SK-N-SH treated with all-trans-retinoic acid at 6 μM for 48 hours (cell line): ENCODE results near the gene MSX1.

ENCODE experiments used
- ARNTL ChIP-seq: fragments of 450-650 bp; formaldehyde crosslinking; IDR thresholded peaks from 2 replicates; pipeline ENCODE4 v1.5.0; 2020; ENCODE audit warnings: low read depth, mild to moderate bottlenecking, moderate library complexity, borderline replicate concordance
- ESRRG ChIP-seq: fragments of 250-450 bp; sonication (Bioruptor Pico); IDR thresholded peaks from 2 replicates; pipeline ENCODE4 v1.6.1; 2021; ENCODE audit warnings: mild to moderate bottlenecking
- OSR1 ChIP-seq: fragments of 250-450 bp; sonication (Bioruptor Pico); IDR thresholded peaks from 2 replicates; pipeline ENCODE4 v1.8.0; 2022; ENCODE audit warnings: moderate library complexity, mild to moderate bottlenecking, inconsistent platforms
- RARB ChIP-seq: fragments of 250-450 bp; sonication (Bioruptor Pico); IDR thresholded peaks from 2 replicates; pipeline ENCODE4 v1.8.0; 2021; ENCODE audit warnings: mild to moderate bottlenecking, moderate library complexity
- SNAI2 ChIP-seq: fragments of 250-450 bp; sonication (Bioruptor Pico); IDR thresholded peaks from 2 replicates; pipeline ENCODE4 v1.5.0; 2020; ENCODE audit warnings: mild to moderate bottlenecking, moderate library complexity
- ZC3H10 ChIP-seq: fragments of 250-450 bp; sonication (Bioruptor Pico); IDR thresholded peaks from 2 replicates; pipeline ENCODE4 v1.5.1; 2021; ENCODE audit warnings: mild to moderate bottlenecking, moderate library complexity
- ZFP3 ChIP-seq: fragments of 250-450 bp; sonication (Bioruptor Pico); IDR thresholded peaks from 2 replicates; pipeline ENCODE4 v1.5.0; 2020; ENCODE audit warnings: mild to moderate bottlenecking, moderate library complexity
- ZFP30 ChIP-seq: fragments of 450-650 bp; formaldehyde crosslinking; IDR thresholded peaks from 2 replicates; pipeline ENCODE4 v1.5.0; 2022; ENCODE audit warnings: mild to moderate bottlenecking, moderate library complexity
- ZNF565 ChIP-seq: fragments of 450-650 bp; formaldehyde crosslinking; conservative IDR thresholded peaks from 2 replicates; pipeline ENCODE4 v1.5.0; 2020; ENCODE audit warnings: low read depth, mild to moderate bottlenecking, moderate library complexity
- ZNF8 ChIP-seq: fragments of 450-650 bp; formaldehyde crosslinking; IDR thresholded peaks from 2 replicates; pipeline ENCODE4 v1.5.0; 2020; ENCODE audit warnings: mild to moderate bottlenecking, moderate library complexity
- TF ChIP-seq, protein P1 (sequence below): fragments of 250-450 bp; sonication (Bioruptor Pico); IDR thresholded peaks from 2 replicates; pipeline ENCODE4 v1.8.0; 2021; ENCODE audit warnings: low read depth, mild to moderate bottlenecking, moderate library complexity, borderline replicate concordance
- TF ChIP-seq, protein P2 (sequence below): fragments of 250-450 bp; sonication (Bioruptor Pico); IDR thresholded peaks from 2 replicates; pipeline ENCODE4 v1.8.0; 2020; ENCODE audit warnings: mild to moderate bottlenecking, moderate library complexity, borderline replicate concordance
- TF ChIP-seq, protein P3 (sequence below): fragments of 250-450 bp; sonication (Bioruptor Pico); IDR thresholded peaks from 2 replicates; pipeline ENCODE4 v1.5.0; 2020; ENCODE audit warnings: mild to moderate bottlenecking, moderate library complexity
- TF ChIP-seq, protein P4 (sequence below): fragments of 250-450 bp; sonication (Bioruptor Pico); IDR thresholded peaks from 2 replicates; pipeline ENCODE4 v1.5.1; 2020; ENCODE audit warnings: low read depth, mild to moderate bottlenecking, moderate library complexity

DNA sequence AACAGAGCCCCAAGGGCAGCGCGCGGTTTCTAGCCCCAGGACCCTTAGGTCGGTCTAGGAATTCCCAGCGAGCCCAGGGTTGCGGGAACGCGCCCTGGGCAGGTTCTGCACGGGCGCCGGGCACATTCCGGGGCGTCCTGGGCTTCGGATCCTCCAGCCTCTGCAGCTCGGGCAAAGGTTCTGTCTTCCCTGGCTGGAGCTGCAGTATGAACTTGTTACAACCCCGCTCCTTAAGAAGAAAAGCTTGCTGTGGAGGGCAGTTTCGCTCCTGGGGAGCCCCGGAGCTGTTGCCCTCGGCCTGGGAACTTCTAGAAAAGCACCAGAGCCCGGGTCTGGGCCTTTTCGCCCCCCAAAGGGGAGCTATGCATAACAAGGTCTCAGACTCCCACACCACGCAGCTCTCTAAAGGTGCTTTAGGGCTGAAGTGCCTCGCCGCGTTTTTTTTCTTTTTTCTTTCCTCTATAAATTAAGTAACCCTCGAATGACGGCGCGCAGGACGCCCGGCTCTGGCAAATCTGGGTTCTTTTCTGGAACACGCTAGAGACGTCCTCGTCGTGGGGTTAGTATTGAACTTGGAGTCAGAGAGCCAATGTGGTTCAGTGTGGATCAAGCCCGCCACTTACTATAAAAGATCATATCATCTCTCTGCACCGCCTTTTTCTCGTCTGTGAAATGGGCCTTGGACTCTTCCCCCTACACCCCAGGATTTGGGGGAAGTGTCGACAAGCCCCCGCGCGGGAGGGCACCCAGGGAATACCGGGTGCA lies 5.7 kb downstream of the MSX1 start:
- no peak for TF ChIP-seq OSR1 (CRISPR knock-in tag)
- TF ChIP-seq, protein P1, sequence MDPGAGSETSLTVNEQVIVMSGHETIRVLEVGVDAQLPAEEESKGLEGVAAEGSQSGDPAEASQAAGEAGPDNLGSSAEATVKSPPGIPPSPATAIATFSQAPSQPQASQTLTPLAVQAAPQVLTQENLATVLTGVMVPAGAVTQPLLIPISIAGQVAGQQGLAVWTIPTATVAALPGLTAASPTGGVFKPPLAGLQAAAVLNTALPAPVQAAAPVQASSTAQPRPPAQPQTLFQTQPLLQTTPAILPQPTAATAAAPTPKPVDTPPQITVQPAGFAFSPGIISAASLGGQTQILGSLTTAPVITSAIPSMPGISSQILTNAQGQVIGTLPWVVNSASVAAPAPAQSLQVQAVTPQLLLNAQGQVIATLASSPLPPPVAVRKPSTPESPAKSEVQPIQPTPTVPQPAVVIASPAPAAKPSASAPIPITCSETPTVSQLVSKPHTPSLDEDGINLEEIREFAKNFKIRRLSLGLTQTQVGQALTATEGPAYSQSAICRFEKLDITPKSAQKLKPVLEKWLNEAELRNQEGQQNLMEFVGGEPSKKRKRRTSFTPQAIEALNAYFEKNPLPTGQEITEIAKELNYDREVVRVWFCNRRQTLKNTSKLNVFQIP (CRISPR knock-in tag): no peak
- TF ChIP-seq RARB: no peak
- TF ChIP-seq, protein P2, sequence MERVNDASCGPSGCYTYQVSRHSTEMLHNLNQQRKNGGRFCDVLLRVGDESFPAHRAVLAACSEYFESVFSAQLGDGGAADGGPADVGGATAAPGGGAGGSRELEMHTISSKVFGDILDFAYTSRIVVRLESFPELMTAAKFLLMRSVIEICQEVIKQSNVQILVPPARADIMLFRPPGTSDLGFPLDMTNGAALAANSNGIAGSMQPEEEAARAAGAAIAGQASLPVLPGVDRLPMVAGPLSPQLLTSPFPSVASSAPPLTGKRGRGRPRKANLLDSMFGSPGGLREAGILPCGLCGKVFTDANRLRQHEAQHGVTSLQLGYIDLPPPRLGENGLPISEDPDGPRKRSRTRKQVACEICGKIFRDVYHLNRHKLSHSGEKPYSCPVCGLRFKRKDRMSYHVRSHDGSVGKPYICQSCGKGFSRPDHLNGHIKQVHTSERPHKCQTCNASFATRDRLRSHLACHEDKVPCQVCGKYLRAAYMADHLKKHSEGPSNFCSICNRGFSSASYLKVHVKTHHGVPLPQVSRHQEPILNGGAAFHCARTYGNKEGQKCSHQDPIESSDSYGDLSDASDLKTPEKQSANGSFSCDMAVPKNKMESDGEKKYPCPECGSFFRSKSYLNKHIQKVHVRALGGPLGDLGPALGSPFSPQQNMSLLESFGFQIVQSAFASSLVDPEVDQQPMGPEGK: no peak
- TF ChIP-seq ZFP3: no peak
- TF ChIP-seq, protein P3, sequence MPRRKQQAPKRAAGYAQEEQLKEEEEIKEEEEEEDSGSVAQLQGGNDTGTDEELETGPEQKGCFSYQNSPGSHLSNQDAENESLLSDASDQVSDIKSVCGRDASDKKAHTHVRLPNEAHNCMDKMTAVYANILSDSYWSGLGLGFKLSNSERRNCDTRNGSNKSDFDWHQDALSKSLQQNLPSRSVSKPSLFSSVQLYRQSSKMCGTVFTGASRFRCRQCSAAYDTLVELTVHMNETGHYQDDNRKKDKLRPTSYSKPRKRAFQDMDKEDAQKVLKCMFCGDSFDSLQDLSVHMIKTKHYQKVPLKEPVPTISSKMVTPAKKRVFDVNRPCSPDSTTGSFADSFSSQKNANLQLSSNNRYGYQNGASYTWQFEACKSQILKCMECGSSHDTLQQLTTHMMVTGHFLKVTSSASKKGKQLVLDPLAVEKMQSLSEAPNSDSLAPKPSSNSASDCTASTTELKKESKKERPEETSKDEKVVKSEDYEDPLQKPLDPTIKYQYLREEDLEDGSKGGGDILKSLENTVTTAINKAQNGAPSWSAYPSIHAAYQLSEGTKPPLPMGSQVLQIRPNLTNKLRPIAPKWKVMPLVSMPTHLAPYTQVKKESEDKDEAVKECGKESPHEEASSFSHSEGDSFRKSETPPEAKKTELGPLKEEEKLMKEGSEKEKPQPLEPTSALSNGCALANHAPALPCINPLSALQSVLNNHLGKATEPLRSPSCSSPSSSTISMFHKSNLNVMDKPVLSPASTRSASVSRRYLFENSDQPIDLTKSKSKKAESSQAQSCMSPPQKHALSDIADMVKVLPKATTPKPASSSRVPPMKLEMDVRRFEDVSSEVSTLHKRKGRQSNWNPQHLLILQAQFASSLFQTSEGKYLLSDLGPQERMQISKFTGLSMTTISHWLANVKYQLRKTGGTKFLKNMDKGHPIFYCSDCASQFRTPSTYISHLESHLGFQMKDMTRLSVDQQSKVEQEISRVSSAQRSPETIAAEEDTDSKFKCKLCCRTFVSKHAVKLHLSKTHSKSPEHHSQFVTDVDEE (CRISPR knock-in tag): no peak
- TF ChIP-seq ZFP30 (CRISPR knock-in tag): no peak
- no peak for TF ChIP-seq ZNF565
- no peak for TF ChIP-seq ESRRG (CRISPR knock-in tag)
- TF ChIP-seq ARNTL (CRISPR knock-in tag): no peak
- TF ChIP-seq, protein P4, sequence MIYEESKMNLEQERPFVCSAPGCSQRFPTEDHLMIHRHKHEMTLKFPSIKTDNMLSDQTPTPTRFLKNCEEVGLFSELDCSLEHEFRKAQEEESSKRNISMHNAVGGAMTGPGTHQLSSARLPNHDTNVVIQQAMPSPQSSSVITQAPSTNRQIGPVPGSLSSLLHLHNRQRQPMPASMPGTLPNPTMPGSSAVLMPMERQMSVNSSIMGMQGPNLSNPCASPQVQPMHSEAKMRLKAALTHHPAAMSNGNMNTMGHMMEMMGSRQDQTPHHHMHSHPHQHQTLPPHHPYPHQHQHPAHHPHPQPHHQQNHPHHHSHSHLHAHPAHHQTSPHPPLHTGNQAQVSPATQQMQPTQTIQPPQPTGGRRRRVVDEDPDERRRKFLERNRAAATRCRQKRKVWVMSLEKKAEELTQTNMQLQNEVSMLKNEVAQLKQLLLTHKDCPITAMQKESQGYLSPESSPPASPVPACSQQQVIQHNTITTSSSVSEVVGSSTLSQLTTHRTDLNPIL: no peak
- no peak for TF ChIP-seq ZC3H10
- TF ChIP-seq ZNF8 (CRISPR knock-in tag): no peak
- no peak for TF ChIP-seq SNAI2 (CRISPR knock-in tag)
